K562 (cell line): Measurements from ENCODE around the gene SLC16A1.

Experiments used
- NEUROD1 ChIP-seq: fragments of 150-350 bp; IDR thresholded peaks from 2 replicates; pipeline ENCODE4 v1.6.1; 2014; ENCODE audit warnings: borderline replicate concordance, low read length, low read depth; ENCODE audit not compliant: partially characterized antibody
- NONO ChIP-seq, 2 experiments: fragments of 200-400 bp in 1 of 2; fragments of 450-650 bp in 1 of 2; formaldehyde crosslinking in 1 of 2; IDR thresholded peaks; 2 replicates each; pipeline ENCODE4 v1.6.1; 2017; ENCODE audit warnings: low read depth in 2 of 2, mild to moderate bottlenecking in 2 of 2, moderate library complexity in 2 of 2, low read length in 1 of 2
- NR2F6 ChIP-seq: fragments of 450-650 bp; formaldehyde crosslinking; IDR thresholded peaks from 2 replicates; pipeline ENCODE4 v1.4.0; 2020; ENCODE audit warnings: mild to moderate bottlenecking
- PATZ1 ChIP-seq: fragments of 250-450 bp; sonication (Bioruptor Pico); IDR thresholded peaks from 2 replicates; pipeline ENCODE4 v1.5.0; 2020; ENCODE audit warnings: mild to moderate bottlenecking, borderline replicate concordance
- SMARCA5 ChIP-seq: fragments of 450-650 bp; IDR thresholded peaks from 2 replicates; pipeline ENCODE4 v1.6.1; 2016
- ZNF274 ChIP-seq: IDR thresholded peaks from 2 replicates; pipeline ENCODE4 v1.6.1; 2011; ENCODE audit warnings: low read depth, mild to moderate bottlenecking, low read length, moderate library complexity, borderline replicate concordance
- TF ChIP-seq, protein P1 (sequence below): sonication (generic); formaldehyde crosslinking; IDR thresholded peaks from 2 replicates; pipeline ENCODE4 v1.9.0; 2022; ENCODE audit warnings: mild to moderate bottlenecking, missing genetic modification reagents
- TF ChIP-seq, protein P2 (sequence below), 2 experiments: fragments of 450-650 bp; conservative IDR thresholded peaks; 2 replicates each; pipeline ENCODE4 v1.6.1; 2017; ENCODE audit warnings: mild to moderate bottlenecking in 2 of 2, moderate library complexity in 2 of 2
- TF ChIP-seq, protein P3 (sequence below), 3 experiments: IDR thresholded peaks in 2 of 3; conservative IDR thresholded peaks in 1 of 3; 2 replicates each; pipeline ENCODE4 v1.5.1; 2011 to 2012; ENCODE audit warnings: low read length in 3 of 3, mild to moderate bottlenecking in 3 of 3, control low read depth in 2 of 3, improper control_type of control experiment in 1 of 3, inconsistent platforms in 1 of 3, low read depth in 1 of 3, mixed read lengths in 1 of 3, moderate library complexity in 1 of 3; ENCODE audit not compliant: insufficient read depth in 2 of 3
- TF ChIP-seq, protein P4 (sequence below): sonication (generic); formaldehyde crosslinking; IDR thresholded peaks from 2 replicates; pipeline ENCODE4 v1.8.1; 2022; ENCODE audit warnings: missing genetic modification reagents
- TF ChIP-seq, protein P5 (sequence below): sonication (generic); formaldehyde crosslinking; IDR thresholded peaks from 2 replicates; pipeline ENCODE4 v1.8.1; 2023; ENCODE audit warnings: mild to moderate bottlenecking, missing genetic modification reagents, moderate library complexity

DNA sequence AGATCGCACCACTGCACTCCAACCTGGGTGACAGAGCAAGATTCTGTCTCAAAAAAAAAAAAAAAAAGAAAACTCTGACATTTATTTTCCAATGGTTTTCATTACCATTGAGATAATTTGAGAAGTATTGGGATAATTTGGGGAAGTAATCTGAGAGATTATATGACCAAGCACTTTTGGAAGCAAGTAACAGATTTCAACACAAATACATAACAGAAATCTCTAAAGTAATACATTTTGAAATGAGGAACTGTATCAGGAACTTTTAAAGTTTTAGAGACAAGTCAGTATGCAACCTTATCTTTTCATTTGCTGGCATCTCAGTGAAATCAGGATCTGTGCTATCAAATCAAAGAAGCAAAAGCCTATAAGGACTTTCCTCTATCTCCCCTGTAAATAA, 25.4 kb upstream of the SLC16A1 start:
- TF ChIP-seq NR2F6 (CRISPR knock-in tag) (no peak), NEUROD1 (no peak), NONO (IDR thresholded peaks at IDR 0.05; ENCODE audit: low read depth in 2 of 2, low read length in 1 of 2) (no peak), ZNF274 (no peak), PATZ1 (CRISPR knock-in tag) (no peak), SMARCA5 (no peak)
- TF ChIP-seq, protein P1, sequence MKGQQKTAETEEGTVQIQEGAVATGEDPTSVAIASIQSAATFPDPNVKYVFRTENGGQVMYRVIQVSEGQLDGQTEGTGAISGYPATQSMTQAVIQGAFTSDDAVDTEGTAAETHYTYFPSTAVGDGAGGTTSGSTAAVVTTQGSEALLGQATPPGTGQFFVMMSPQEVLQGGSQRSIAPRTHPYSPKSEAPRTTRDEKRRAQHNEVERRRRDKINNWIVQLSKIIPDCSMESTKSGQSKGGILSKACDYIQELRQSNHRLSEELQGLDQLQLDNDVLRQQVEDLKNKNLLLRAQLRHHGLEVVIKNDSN (CRISPR knock-in tag), result no peak
- TF ChIP-seq, protein P2, sequence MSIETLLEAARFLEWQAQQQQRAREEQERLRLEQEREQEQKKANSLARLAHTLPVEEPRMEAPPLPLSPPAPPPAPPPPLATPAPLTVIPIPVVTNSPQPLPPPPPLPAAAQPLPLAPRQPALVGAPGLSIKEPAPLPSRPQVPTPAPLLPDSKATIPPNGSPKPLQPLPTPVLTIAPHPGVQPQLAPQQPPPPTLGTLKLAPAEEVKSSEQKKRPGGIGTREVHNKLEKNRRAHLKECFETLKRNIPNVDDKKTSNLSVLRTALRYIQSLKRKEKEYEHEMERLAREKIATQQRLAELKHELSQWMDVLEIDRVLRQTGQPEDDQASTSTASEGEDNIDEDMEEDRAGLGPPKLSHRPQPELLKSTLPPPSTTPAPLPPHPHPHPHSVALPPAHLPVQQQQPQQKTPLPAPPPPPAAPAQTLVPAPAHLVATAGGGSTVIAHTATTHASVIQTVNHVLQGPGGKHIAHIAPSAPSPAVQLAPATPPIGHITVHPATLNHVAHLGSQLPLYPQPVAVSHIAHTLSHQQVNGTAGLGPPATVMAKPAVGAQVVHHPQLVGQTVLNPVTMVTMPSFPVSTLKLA (conservative IDR thresholded peaks at IDR 0.05), result no peak
- TF ChIP-seq, protein P3, sequence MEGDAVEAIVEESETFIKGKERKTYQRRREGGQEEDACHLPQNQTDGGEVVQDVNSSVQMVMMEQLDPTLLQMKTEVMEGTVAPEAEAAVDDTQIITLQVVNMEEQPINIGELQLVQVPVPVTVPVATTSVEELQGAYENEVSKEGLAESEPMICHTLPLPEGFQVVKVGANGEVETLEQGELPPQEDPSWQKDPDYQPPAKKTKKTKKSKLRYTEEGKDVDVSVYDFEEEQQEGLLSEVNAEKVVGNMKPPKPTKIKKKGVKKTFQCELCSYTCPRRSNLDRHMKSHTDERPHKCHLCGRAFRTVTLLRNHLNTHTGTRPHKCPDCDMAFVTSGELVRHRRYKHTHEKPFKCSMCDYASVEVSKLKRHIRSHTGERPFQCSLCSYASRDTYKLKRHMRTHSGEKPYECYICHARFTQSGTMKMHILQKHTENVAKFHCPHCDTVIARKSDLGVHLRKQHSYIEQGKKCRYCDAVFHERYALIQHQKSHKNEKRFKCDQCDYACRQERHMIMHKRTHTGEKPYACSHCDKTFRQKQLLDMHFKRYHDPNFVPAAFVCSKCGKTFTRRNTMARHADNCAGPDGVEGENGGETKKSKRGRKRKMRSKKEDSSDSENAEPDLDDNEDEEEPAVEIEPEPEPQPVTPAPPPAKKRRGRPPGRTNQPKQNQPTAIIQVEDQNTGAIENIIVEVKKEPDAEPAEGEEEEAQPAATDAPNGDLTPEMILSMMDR (IDR thresholded peaks at IDR 0.05 in 2 of 3, conservative IDR thresholded peaks at IDR 0.05 in 1 of 3; ENCODE audit: insufficient read depth in 2 of 3, low read depth in 1 of 3, low read length in 3 of 3), result no peak
- TF ChIP-seq, protein P4, sequence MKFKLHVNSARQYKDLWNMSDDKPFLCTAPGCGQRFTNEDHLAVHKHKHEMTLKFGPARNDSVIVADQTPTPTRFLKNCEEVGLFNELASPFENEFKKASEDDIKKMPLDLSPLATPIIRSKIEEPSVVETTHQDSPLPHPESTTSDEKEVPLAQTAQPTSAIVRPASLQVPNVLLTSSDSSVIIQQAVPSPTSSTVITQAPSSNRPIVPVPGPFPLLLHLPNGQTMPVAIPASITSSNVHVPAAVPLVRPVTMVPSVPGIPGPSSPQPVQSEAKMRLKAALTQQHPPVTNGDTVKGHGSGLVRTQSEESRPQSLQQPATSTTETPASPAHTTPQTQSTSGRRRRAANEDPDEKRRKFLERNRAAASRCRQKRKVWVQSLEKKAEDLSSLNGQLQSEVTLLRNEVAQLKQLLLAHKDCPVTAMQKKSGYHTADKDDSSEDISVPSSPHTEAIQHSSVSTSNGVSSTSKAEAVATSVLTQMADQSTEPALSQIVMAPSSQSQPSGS (CRISPR knock-in tag), result no peak
- TF ChIP-seq, protein P5, sequence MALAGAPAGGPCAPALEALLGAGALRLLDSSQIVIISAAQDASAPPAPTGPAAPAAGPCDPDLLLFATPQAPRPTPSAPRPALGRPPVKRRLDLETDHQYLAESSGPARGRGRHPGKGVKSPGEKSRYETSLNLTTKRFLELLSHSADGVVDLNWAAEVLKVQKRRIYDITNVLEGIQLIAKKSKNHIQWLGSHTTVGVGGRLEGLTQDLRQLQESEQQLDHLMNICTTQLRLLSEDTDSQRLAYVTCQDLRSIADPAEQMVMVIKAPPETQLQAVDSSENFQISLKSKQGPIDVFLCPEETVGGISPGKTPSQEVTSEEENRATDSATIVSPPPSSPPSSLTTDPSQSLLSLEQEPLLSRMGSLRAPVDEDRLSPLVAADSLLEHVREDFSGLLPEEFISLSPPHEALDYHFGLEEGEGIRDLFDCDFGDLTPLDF (CRISPR knock-in tag), result no peak
